NT2/D1 (cell line): Measurements from ENCODE around the gene TBX4.

Experiments used
- DNase-seq: peaks from one replicate; pipeline ENCODE4 v3.0.0-alpha.2; 2011; ENCODE audit warnings: low read depth, low spot score
- H3K27me3 ChIP-seq: 2 replicates; pipeline ENCODE4 v1.6.0; 2011; ENCODE audit warnings: mild to moderate bottlenecking; ENCODE audit not compliant: insufficient read length, insufficient read depth
- H3K36me3 ChIP-seq: 2 replicates; pipeline ENCODE4 v1.6.1; 2011; ENCODE audit warnings: mild to moderate bottlenecking, low read length, mixed read lengths; ENCODE audit not compliant: insufficient read depth, insufficient read length
- H3K4me1 ChIP-seq: 2 replicates; pipeline ENCODE4 v1.5.1; 2011; ENCODE audit not compliant: insufficient read depth, insufficient read length
- H3K4me3 ChIP-seq: 2 replicates; pipeline ENCODE4 v1.5.1; 2011; ENCODE audit warnings: low read depth; ENCODE audit not compliant: insufficient read length
- H3K9ac ChIP-seq: 2 replicates; pipeline ENCODE4 v1.6.0; 2011; ENCODE audit warnings: low read depth; ENCODE audit not compliant: insufficient read length
- H3K9me3 ChIP-seq: 2 replicates; pipeline ENCODE4 v1.5.1; 2011; ENCODE audit warnings: mild to moderate bottlenecking, low read length; ENCODE audit not compliant: insufficient read depth
- SUZ12 ChIP-seq: IDR thresholded peaks from 2 replicates; pipeline ENCODE4 v1.6.1; 2011; ENCODE audit not compliant: insufficient read length, insufficient read depth; ENCODE audit errors: extremely low read depth
- YY1 ChIP-seq: IDR thresholded peaks from 2 replicates; pipeline ENCODE4 v1.6.1; 2011; ENCODE audit not compliant: insufficient read length, insufficient read depth
- ZNF274 ChIP-seq: IDR thresholded peaks from 2 replicates; pipeline ENCODE4 v1.6.1; 2011; ENCODE audit warnings: mild to moderate bottlenecking, low read depth, low read length

TBX4 gene

DNA sequence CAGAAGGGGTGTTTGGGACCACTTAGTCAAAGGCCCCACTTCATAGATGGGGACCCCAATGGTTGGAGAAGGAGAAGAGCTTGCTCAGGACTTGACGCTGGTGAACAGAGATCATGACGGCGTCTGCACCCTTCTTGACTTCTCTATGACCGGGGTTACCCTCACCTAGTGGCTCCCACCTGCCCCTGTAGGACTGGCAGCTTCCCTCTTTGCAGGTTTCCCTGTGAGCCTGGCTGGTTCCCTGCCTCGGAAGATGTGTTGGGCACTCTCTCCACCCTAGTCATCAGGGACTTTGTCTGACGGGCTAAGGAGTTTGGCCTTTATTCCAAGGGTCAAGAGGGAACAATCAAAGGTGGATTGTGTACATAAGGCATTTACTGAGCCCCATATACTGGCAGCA is 22.7 kb downstream of the TBX4 start:
- DNase-seq, result no peak
- TF ChIP-seq ZNF274, result no peak
- no peak for TF ChIP-seq SUZ12
- no peak for TF ChIP-seq YY1
- Histone ChIP-seq H3K9me3 (no peaks in the 10 kb centered on the region), H3K9ac (no peak overlapping the region), H3K4me3 (no peak overlapping the region), H3K36me3 (no peaks in the 10 kb centered on the region), H3K4me1 (peaks cover 8% of the 10 kb centered on the region), H3K27me3 (peaks cover 8% of the 10 kb centered on the region)

DNA sequence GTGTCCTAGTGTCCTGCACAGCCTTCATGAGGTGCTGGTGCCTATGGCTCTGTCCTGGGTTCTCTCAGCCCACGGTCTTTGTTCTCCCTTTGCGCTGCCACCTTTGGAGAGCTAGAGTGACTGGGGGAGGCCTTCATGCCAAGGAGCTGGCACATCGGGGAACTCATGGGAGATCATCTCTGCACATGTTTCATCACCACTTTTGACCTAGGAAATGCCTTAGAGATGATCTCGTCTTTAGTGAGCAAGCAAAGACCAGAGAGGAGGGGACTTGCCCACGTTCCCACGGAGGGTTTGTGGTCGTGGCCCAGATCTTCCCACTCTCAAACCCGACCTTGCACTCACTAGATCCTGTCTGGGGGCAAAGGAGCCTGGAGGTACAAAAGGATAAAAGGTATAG is 23.5 kb downstream of the TBX4 start:
- no peaks in the 10 kb centered on the region for H3K9me3 ChIP-seq
- H3K4me3 ChIP-seq, result no peak overlapping the region
- peaks cover 3% of the 10 kb centered on the region for H3K27me3 ChIP-seq
- DNase-seq, result no peak
- peaks cover 8% of the 10 kb centered on the region for H3K4me1 ChIP-seq
- no peak overlapping the region for H3K9ac ChIP-seq
- TF ChIP-seq ZNF274 (no peak), SUZ12 (no peak), YY1 (no peak)
- no peaks in the 10 kb centered on the region for H3K36me3 ChIP-seq

DNA sequence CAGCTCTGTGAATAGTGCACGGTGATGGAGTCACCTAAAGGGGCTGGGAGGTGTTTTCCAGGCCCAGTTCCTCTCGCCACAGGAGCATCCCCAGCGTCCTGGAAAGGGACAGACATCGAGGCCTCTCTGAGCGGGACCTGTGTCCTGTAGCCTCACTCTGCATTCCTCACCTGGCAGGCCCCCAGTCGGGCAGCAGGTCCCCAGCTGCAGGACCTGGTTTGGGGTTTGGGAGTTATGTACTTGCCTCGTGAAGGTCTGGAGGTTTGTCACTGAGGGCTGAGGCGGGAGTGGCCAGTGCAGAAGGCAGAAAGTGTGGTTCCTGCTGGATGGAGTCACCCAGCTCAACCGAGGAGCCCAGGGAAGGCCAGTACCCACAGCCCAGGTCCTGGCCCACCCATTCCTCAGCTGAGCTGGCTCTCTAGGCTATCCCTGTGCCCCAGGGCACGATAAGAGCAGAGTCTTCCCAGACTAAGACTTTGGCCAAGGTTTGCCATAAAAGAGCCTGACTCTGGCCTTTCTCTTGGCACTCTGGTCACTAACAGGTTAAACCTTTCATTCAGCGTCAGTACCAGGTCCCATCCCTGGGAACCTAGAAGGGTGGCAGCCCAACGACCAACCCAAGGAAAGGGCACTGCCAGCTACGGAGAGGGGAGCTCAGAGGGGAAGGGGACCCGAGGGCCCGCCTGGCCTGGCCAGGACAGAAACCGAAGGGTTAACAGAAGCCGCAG is 24.4 kb downstream of the TBX4 start:
- no peaks in the 10 kb centered on the region for H3K36me3 ChIP-seq
- TF ChIP-seq YY1 (no peak), ZNF274 (no peak)

DNA sequence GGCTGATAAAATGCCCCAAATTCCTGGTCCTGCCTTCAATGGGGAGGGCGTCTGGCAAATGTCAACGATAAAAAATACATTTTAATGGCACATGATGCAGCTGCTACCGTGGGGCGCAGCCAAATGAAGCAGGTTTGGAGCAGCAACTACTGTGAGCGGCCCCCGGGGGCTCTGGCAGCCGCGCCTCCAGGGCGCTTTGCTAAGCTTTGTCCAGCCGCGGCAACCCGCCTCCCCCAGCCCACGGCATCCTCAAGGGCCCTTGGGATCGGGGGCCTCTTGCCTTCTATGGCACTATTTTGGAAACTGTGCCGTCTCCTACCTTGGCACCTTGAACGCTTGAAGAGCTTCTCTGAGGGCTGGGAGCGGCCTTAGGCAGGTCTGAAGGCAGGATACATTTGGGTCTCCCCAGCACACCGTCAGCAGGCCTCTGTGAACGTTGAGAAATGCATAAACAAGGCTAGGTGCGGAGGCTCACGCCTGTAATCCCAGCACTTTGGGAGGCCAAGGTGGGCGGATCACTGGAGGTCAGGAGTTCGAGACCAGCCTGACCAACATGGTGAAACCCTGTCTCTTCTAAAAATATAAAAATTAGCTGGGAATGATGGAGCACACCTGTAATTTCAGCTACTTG is 25.1 kb downstream of the TBX4 start:
- Histone ChIP-seq H3K9me3 (no peaks in the 10 kb centered on the region), H3K4me1 (peaks cover 4% of the 10 kb centered on the region), H3K4me3 (no peak overlapping the region), H3K9ac (no peak overlapping the region), H3K27me3 (peaks cover 3% of the 10 kb centered on the region), H3K36me3 (no peaks in the 10 kb centered on the region)
- no peak for DNase-seq
- TF ChIP-seq SUZ12, result no peak
- no peak for TF ChIP-seq YY1
- no peak for TF ChIP-seq ZNF274

More for the DNA sequence above, 24.4 kb downstream of the TBX4 start:
- Histone ChIP-seq H3K9me3 (no peaks in the 10 kb centered on the region), H3K4me3 (no peak overlapping the region), H3K4me1 (peaks cover 4% of the 10 kb centered on the region), H3K9ac (no peak overlapping the region), H3K27me3 (peaks cover 3% of the 10 kb centered on the region)
- DNase-seq, result no peak

DNA sequence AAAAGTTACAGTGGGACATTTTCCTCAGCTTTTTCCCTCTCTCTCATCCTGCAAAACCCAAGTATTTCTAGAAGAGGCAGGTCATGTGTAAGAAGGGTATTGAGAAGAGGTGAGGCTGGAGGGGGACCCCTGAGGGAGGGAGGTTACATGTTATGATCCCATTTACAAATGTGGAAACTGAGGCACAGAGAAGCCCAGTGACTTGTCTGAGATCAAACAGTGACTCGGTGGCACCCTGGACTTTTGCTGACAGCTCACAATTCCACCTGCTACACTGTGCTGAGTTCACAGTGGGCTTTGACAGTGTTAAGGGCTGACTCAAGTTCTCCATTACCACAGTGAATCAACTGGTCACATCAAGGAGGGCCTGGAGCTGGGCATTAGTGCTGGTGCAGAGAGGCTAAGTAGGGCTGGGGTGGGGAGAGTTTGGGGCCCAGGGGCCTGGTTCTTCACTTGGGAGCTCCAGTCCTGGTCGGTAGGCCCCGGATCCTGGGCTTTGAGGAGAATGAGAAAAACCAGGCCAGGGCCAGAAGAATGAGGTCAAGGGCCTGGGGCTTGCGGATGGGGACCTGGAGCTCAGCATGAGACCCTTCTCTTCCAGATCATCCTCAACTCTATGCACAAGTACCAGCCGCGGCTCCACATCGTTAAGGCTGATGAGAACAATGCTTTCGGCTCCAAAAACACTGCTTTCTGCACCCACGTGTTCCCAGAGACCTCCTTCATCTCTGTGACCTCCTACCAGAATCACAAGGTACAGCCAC is 26.0 kb downstream of the TBX4 start:
- Histone ChIP-seq H3K27me3 (peaks cover 3% of the 10 kb centered on the region), H3K36me3 (no peaks in the 10 kb centered on the region), H3K4me1 (peaks cover 4% of the 10 kb centered on the region), H3K9ac (no peak overlapping the region), H3K4me3 (no peak overlapping the region), H3K9me3 (no peaks in the 10 kb centered on the region)
- no peak for DNase-seq
- TF ChIP-seq ZNF274 (no peak), SUZ12 (no peak), YY1 (no peak)

DNA sequence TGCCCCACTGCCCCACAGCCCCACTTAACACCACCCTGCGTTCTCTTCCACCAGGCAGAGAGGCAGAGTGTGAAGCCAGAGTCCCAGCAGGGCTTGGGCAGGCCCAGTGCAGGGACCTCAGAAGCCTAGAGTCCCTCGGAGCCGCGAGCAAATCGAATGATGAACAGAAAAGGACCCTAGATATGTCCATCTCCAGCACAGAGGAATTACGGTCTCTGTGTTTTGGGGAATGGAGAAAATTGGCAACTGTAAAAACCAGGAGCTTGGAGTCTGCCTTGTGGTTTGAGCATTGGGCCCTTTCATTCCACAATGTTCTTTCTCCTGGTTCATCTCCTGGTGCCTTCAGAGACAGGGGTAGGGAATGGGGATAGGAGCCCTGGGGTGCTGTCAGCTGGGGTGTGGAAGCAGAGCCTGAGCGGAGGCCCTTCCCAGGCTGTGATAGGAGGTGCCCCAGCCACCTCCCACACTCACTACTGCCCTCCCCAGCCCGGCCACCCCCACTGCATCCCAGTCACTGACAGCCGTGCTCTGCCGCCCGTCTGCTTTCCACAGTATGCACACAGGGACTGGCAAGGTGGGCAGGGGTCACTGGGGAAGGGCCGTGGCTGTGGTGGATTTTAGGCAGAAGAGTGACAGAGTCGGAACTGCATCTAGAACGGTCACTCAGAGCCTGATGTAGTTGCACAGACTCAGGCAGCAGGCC is 26.7 kb downstream of the TBX4 start:
- TF ChIP-seq YY1, result no peak
- no peak for TF ChIP-seq SUZ12
- no peak for TF ChIP-seq ZNF274
- no peak for DNase-seq
- no peak overlapping the region for H3K4me3 ChIP-seq
- H3K9ac ChIP-seq, result no peak overlapping the region
- peaks cover 4% of the 10 kb centered on the region for H3K4me1 ChIP-seq
- no peaks in the 10 kb centered on the region for H3K9me3 ChIP-seq
- no peaks in the 10 kb centered on the region for H3K27me3 ChIP-seq
- no peaks in the 10 kb centered on the region for H3K36me3 ChIP-seq
